Right cardiac atrium (tissue), 5 donors: ENCODE results near the gene PCLO. TPM values are rescaled to one million over a fixed set of nuclear protein-coding genes. Genes with fewer than 3 reads are reported as not detected.
"Not testable (repeated sequence)": the region's sequence is repeated elsewhere in the genome, so short reads cannot be mapped to it uniquely, and the experiment has no call there.

Experiments
- ATAC-seq, 2 donors: fragments of 200-7000 bp; cut with Tn5 transposase; one replicate each; pipeline versions ENCODE4 v1.8.0 to v1.9.1; 2020; ENCODE audit warnings: moderate library complexity in 2 of 2, mild to moderate bottlenecking in 1 of 2
- DNase-seq, 3 donors: peaks; one replicate each; pipeline ENCODE4 v3.0.0-alpha.2; 2020
- H3K27ac ChIP-seq: one replicate; pipeline ENCODE4 v1.5.1; 2013; ENCODE audit warnings: mild to moderate bottlenecking, low read length, control low read depth, moderate library complexity
- H3K27me3 ChIP-seq: one replicate; pipeline ENCODE4 v1.6.1; 2013; ENCODE audit not compliant: control insufficient read depth, insufficient read depth
- H3K4me1 ChIP-seq: one replicate; pipeline ENCODE4 v1.6.1; 2013; ENCODE audit warnings: low read length; ENCODE audit not compliant: control insufficient read depth, insufficient read depth
- H3K4me3 ChIP-seq: one replicate; pipeline ENCODE4 v1.5.1; 2013; ENCODE audit warnings: low read length, control low read depth
- H3K9me3 ChIP-seq: one replicate; pipeline ENCODE4 v1.6.1; 2013; ENCODE audit warnings: low read length; ENCODE audit not compliant: control insufficient read depth
- WGBS: extraction: QIAGEN DNeasy Blood & Tissue Kit; methylation state at CpG from one replicate; pipeline ENCODE4 v1.1.7; 2013; 5-methylcytosine and 5-hydroxymethylcytosine counted together
- intact Hi-C, 4 donors: fragments of 100-400 bp; cut with DNase I; formaldehyde crosslinking; loops; one replicate each; pipeline versions ENCODE4 v1.11.0 to v1.14.0; 2022 to 2023
- polyA plus RNA-seq: library from polyadenylated mRNA; stranded (reverse); fragments of 200-250 nt; gene quantifications from one replicate; pipeline ENCODE4 v1.2.3, GENCODE V29; 2013
- total RNA-seq, 4 donors: library from RNA; stranded (reverse); fragmentation: NEBNext Ultra II Directional; extraction: Animal tissue kit (Norgen Biotek cat#: 25700); gene quantifications; one replicate each; pipeline ENCODE4 v1.2.1, GENCODE V29; 2021
- donor health status: healthy with polysubstance abuse.
- donor health status: DM: no; HTN: yes; CAD: no.
- donor health status: DM: no; HTN: no; CAD: no.
- donor health status: DM: no; HTN: yes; CAD: no; lungs with severe emphysema.
- donor health status: DM: yes; HTN: yes; CAD: no.

PCLO gene
- total and polyA plus RNA-seq, 5 donors, result 1.9 to 3.8 (median 3.2) TPM

- DNase-seq, result no peak
- no peaks in the 10 kb centered on the region for H3K4me1 ChIP-seq
- no peaks in the 10 kb centered on the region for H3K27me3 ChIP-seq
- intact Hi-C loops, result loop anchor here in 1 of 4 donors (10.0 kb wide), 1 partner anchor 84 kb away; no protein-coding TSS in a partner anchor
- no peak overlapping the region for H3K4me3 ChIP-seq
- H3K27ac ChIP-seq, result no peak overlapping the region
- H3K9me3 ChIP-seq, result no peaks in the 10 kb centered on the region
- 69% methylated on average over 3 of the region's 3 CpGs for WGBS
- no peak for ATAC-seq
Measured at GRCh38 chr7:83040484-83040883, 122.2 kb downstream of the PCLO start.

- Histone ChIP-seq H3K9me3 (no peaks in the 10 kb centered on the region), H3K4me3 (no peak overlapping the region), H3K27me3 (no peaks in the 10 kb centered on the region), H3K4me1 (no peaks in the 10 kb centered on the region), H3K27ac (no peak overlapping the region)
- intact Hi-C loops, result no loop called here
- ATAC-seq (no peak), DNase-seq (no peak)
- 85% methylated on average over 1 of the region's 1 CpG for WGBS
Measured at GRCh38 chr7:83038787-83039186, 123.9 kb downstream of the PCLO start.

- Histone ChIP-seq H3K27ac (no peak overlapping the region), H3K4me1 (no peaks in the 10 kb centered on the region), H3K27me3 (no peaks in the 10 kb centered on the region), H3K4me3 (no peak overlapping the region), H3K9me3 (no peaks in the 10 kb centered on the region)
- 84% methylated on average over 3 of the region's 3 CpGs for WGBS
- ATAC-seq, result no peak
- intact Hi-C loops, result no loop called here
- no peak for DNase-seq
Measured at GRCh38 chr7:83036721-83037380, 125.8 kb downstream of the PCLO start.

GRCh38 chr7:83036130-83036529 lies 126.6 kb downstream of the PCLO start:
- intact Hi-C loops, result no loop called here
- H3K4me3 ChIP-seq, result no peak overlapping the region
- 21% methylated on average over 2 of the region's 2 CpGs for WGBS
- no peaks in the 10 kb centered on the region for H3K9me3 ChIP-seq
- no peaks in the 10 kb centered on the region for H3K4me1 ChIP-seq
- no peak for ATAC-seq
- no peak overlapping the region for H3K27ac ChIP-seq
- no peak for DNase-seq
- no peaks in the 10 kb centered on the region for H3K27me3 ChIP-seq

- ATAC-seq, result no peak
- Histone ChIP-seq H3K9me3 (no peaks in the 10 kb centered on the region), H3K4me3 (no peak overlapping the region), H3K27me3 (no peaks in the 10 kb centered on the region), H3K4me1 (no peaks in the 10 kb centered on the region), H3K27ac (no peak overlapping the region)
- DNase-seq, result no peak
- intact Hi-C loops, result no loop called here
Measured at GRCh38 chr7:83032195-83032594, 130.5 kb downstream of the PCLO start.

- ATAC-seq, intact Hi-C loops, H3K9me3 ChIP-seq, H3K27me3 ChIP-seq, H3K4me1 ChIP-seq, H3K27ac ChIP-seq, H3K4me3 ChIP-seq: not testable (repeated sequence)
- DNase-seq, result peak in 1 of 3 donors; percentile 11
- 88% methylated on average over 31 of the region's 31 CpGs for WGBS
Measured at GRCh38 chr7:83023817-83024665, 138.6 kb downstream of the PCLO start.

GRCh38 chr7:83021032-83021431 lies 141.7 kb downstream of the PCLO start:
- Histone ChIP-seq H3K4me1 (no peaks in the 10 kb centered on the region), H3K27ac (no peak overlapping the region), H3K27me3 (no peaks in the 10 kb centered on the region), H3K4me3 (no peak overlapping the region), H3K9me3 (no peaks in the 10 kb centered on the region)
- 87% methylated on average over 1 of the region's 1 CpG for WGBS
- intact Hi-C loops, result no loop called here
- DNase-seq, result no peak
- no peak for ATAC-seq

- Histone ChIP-seq H3K4me3 (no peak overlapping the region), H3K9me3 (no peaks in the 10 kb centered on the region), H3K27me3 (no peaks in the 10 kb centered on the region), H3K4me1 (no peaks in the 10 kb centered on the region), H3K27ac (no peak overlapping the region)
- DNase-seq, result no peak
- WGBS, result 70% methylated on average over 1 of the region's 1 CpG
- intact Hi-C loops, result no loop called here
- ATAC-seq, result no peak
Measured at GRCh38 chr7:83020161-83020560, 142.5 kb downstream of the PCLO start.

- Histone ChIP-seq H3K27ac (no peak overlapping the region), H3K4me3 (no peak overlapping the region), H3K27me3 (no peaks in the 10 kb centered on the region), H3K4me1 (no peaks in the 10 kb centered on the region), H3K9me3 (no peaks in the 10 kb centered on the region)
- 61% methylated on average over 2 of the region's 2 CpGs for WGBS
- ATAC-seq (no peak), DNase-seq (no peak)
- intact Hi-C loops, result no loop called here
Measured at GRCh38 chr7:83015916-83016315, 146.8 kb downstream of the PCLO start.

GRCh38 chr7:83014546-83014945 lies 148.1 kb downstream of the PCLO start:
- H3K4me3 ChIP-seq, result no peak overlapping the region
- H3K9me3 ChIP-seq, result no peaks in the 10 kb centered on the region
- intact Hi-C loops, result no loop called here
- no peaks in the 10 kb centered on the region for H3K27me3 ChIP-seq
- 84% methylated on average over 1 of the region's 1 CpG for WGBS
- no peak for ATAC-seq
- H3K4me1 ChIP-seq, result no peaks in the 10 kb centered on the region
- H3K27ac ChIP-seq, result no peak overlapping the region
- DNase-seq, result no peak

GRCh38 chr7:83011954-83012353 lies 150.7 kb downstream of the PCLO start:
- Histone ChIP-seq H3K4me3 (no peak overlapping the region), H3K9me3 (no peaks in the 10 kb centered on the region), H3K27me3 (no peaks in the 10 kb centered on the region), H3K27ac (no peak overlapping the region), H3K4me1 (no peaks in the 10 kb centered on the region)
- intact Hi-C loops, result no loop called here
- no peak for DNase-seq
- ATAC-seq, result no peak
- 72% methylated on average over 1 of the region's 1 CpG for WGBS
